Fibroblast of mammary gland (primary cell): ENCODE measurements around the gene RHBDF2.
A peak's percentile ranks its signal among the peaks of the same experiment; 100 is the strongest.

ENCODE experiments used
- DNase-seq: peaks from one replicate; pipeline ENCODE4 v3.0.0-alpha.2; 2010; ENCODE audit warnings: low read depth
- H3K4me3 ChIP-seq: 2 replicates; pipeline ENCODE4 v1.5.1; 2011; ENCODE audit warnings: low read depth, mild to moderate bottlenecking, low read length, moderate library complexity; ENCODE audit not compliant: control insufficient read depth
- TF ChIP-seq, protein P1 (sequence below): conservative IDR thresholded peaks from 2 replicates; pipeline ENCODE4 v1.5.1; 2011; ENCODE audit warnings: low read depth, low read length, inconsistent platforms; ENCODE audit not compliant: control insufficient read depth, insufficient read depth

Gene RHBDF2

DNA sequence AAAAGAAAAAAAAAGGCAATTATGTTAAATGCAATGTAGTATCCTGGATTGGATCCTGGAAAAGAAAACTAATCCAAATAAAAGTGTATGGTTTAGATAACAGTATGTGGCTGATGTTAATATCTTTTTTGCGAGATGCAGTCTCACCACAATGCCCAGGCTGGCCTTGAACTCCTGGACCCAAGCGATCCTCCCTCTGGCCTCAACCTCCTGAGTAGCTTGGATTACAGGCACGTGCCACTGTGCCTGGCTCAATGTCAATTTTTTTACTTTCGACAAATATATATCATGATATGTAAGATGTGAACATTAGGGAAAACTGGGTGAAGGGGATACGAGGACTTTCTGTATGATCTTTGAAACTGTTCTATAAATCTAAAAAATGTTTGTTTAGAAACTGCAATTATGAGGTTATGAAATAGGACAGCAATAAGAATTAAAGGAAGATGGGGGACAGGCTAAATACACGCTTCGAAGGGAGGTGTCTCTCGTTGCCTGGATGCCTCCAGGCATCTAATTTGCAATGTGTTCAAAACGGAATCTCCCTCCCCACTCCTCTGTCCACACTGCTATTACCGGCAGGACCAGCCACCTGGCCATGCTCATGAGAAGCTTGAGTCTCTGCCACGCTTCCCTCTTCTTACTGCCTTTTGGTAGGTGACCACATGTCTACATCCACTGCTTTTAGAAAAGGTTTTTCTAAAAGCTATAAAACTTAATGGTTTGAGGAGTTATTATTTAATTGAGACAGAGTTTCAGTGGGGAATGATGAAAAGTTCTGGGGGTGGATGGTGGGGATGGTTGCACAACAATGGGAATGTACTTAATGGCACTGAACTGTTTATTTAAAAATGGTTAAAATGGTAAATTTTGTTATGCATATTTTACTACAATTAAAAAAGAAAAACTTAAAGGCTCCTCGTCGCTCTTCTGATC is 63.5 kb downstream of the RHBDF2 start:
- no peak overlapping the region for H3K4me3 ChIP-seq
- no peak for DNase-seq
- TF ChIP-seq, protein P1, sequence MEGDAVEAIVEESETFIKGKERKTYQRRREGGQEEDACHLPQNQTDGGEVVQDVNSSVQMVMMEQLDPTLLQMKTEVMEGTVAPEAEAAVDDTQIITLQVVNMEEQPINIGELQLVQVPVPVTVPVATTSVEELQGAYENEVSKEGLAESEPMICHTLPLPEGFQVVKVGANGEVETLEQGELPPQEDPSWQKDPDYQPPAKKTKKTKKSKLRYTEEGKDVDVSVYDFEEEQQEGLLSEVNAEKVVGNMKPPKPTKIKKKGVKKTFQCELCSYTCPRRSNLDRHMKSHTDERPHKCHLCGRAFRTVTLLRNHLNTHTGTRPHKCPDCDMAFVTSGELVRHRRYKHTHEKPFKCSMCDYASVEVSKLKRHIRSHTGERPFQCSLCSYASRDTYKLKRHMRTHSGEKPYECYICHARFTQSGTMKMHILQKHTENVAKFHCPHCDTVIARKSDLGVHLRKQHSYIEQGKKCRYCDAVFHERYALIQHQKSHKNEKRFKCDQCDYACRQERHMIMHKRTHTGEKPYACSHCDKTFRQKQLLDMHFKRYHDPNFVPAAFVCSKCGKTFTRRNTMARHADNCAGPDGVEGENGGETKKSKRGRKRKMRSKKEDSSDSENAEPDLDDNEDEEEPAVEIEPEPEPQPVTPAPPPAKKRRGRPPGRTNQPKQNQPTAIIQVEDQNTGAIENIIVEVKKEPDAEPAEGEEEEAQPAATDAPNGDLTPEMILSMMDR: no peak

DNA sequence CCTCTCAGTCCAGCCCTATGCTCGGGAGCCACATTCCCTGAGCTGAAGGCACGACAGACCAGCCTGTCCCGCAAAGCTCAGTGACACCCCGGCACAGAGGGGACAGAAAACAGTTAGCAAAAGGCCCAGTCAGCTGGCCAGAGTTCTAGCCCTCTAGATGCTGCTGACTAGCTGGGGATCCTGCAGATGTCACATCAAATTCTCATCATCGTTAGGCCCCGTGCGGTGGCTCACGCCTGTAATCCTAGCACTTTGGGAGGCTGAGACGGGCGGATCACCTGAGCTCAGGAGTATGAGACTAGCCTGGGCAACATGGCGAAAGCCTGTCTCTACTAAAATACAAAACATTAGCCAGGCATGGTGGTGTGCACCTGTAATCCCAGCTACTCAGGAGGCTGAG is 65.5 kb downstream of the RHBDF2 start:
- TF ChIP-seq, protein P1: no peak
- H3K4me3 ChIP-seq: no peak overlapping the region

DNA sequence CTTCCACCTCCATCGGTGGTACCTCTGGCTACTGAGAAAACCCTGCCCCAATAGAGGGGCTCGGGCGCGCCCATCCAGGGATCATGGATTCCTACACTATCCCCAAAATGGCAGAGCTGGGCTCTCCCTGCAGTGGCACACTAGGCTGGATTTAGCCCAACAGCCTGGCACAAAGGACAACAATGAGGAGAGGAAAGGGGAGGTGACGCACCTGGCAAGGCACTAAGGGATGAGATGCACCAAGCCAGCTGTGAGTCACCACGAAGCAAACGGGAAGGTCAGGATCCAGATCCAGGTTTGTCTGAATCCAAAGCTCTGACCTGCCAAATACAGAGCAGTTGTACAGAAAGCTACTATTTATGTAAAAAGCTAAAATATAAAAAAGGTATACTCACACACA is 66.4 kb downstream of the RHBDF2 start:
- TF ChIP-seq, protein P1: no peak
- H3K4me3 ChIP-seq: no peak overlapping the region
- peak; percentile 30 for DNase-seq

More for the DNA sequence above, 65.5 kb downstream of the RHBDF2 start:
- no peak for DNase-seq

DNA sequence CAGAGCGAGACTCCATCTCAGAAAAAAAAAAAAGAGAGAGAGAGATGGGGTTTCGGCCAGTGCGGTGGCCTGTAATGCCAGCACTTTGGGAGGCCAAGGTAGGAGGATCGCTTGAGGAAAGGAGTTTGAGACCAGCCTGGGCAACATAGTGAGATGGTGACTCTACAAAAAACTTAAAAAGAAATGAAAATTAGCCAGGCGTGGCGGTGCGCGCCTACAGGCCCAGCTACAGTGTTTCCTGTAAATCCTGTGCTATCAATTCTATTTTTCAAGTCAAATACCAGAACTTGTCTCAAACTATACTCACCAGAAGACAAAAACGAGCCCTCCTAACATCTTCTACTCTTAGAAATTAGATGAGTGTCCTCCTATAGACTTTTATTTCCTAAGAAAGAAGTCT is 67.5 kb downstream of the RHBDF2 start:
- TF ChIP-seq, protein P1: no peak
- no peak overlapping the region for H3K4me3 ChIP-seq
- no peak for DNase-seq

DNA sequence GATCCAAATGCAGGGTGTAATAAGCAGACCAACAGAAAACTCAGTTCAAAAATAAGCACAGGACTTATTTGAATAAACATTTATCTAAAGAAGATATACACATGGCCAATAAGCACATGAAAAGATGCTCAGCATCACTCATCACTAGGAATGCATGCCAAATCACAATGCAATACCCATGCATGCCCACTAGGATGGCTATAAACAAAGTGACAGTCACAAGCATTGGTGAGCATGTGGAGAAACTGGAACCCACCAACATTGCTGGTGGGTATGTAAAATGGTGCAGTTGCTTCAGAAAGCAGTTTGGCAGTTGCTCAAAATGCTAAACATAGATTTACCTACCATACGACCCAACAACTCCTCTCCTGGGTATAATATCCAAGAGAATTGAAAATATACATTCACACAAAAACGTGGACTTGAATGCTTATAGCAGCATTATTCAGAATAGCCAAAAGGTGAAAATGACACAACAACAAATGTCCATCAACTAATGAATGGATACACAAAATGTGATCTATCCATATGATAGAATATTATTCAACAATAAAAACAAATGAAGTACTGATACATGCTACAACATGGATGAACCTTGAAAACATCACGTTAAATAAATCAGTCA is 68.4 kb downstream of the RHBDF2 start:
- TF ChIP-seq, protein P1: peak; percentile 55
- H3K4me3 ChIP-seq: no peak overlapping the region
- DNase-seq: peak; percentile 51

DNA sequence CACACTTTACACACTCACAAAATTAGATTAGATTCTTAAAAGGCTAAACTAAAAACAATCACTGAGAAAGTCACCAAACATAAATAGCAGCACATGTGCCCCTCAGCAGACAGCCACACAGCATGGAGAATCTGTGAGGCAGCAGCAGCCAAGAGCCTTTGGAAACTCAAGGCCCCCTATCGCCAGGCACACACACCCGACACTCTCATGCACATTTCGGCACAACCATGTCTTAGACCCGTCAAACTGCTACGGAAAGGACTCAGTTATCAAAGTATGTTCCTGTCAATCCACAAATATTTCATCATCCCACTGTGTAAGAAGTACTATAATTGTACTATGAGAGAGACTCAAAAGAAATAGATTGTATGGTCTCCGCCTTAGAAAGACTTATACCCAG is 69.2 kb downstream of the RHBDF2 start:
- TF ChIP-seq, protein P1: no peak
- H3K4me3 ChIP-seq: no peak overlapping the region
- no peak for DNase-seq
